Cardiac muscle cell (in vitro differentiated cells and primary cell): ENCODE results near the gene SLC39A8. TPM values are rescaled to one million over a fixed set of nuclear protein-coding genes. Genes with fewer than 3 reads are reported as not detected.

Source experiments
- DNase-seq, 2 donors: peaks; one replicate each; pipeline versions ENCODE4 v3.0.0 to v3.0.0-alpha.2; 2010 to 2017; ENCODE audit warnings: low read depth in 1 of 2, low spot score in 1 of 2
- H3K27ac ChIP-seq: fragments of 200-600 bp; sonication (generic); 2 replicates; pipeline ENCODE4 v1.5.1; 2016
- H3K27me3 ChIP-seq: fragments of 200-600 bp; sonication (generic); 2 replicates; pipeline ENCODE4 v1.6.0; 2016; ENCODE audit warnings: control low read depth
- H3K36me3 ChIP-seq: fragments of 200-600 bp; sonication (generic); 2 replicates; pipeline ENCODE4 v1.5.1; 2016; ENCODE audit warnings: control low read depth
- H3K4me1 ChIP-seq: fragments of 200-600 bp; sonication (generic); 2 replicates; pipeline ENCODE4 v1.8.1; 2017; ENCODE audit warnings: low read depth, mild to moderate bottlenecking, mixed run types
- H3K4me3 ChIP-seq: fragments of 200-600 bp; sonication (generic); 2 replicates; pipeline ENCODE4 v1.5.1; 2016; ENCODE audit warnings: mild to moderate bottlenecking
- H3K9me3 ChIP-seq: fragments of 200-600 bp; sonication (generic); 2 replicates; pipeline ENCODE4 v1.5.1; 2017; ENCODE audit warnings: low read depth, mild to moderate bottlenecking, control low read depth
- polyA plus RNA-seq: library from polyadenylated mRNA; unstranded; fragments of >200 nt; fragmentation: Nextera tagmentation; extraction: Ambion mirVana; gene quantifications from 2 replicates; pipeline ENCODE4 v1.2.1, GENCODE V29; 2016
- total RNA-seq: library from RNA; depleted of rRNA; stranded (reverse); fragments of >200 nt; gene quantifications from 2 replicates; pipeline ENCODE4 v1.2.3, GENCODE V29; 2016
- TF ChIP-seq, protein P1 (sequence below): IDR thresholded peaks from 2 replicates; pipeline ENCODE4 v1.5.1; 2012; ENCODE audit warnings: low read depth, mild to moderate bottlenecking, low read length

SLC39A8 gene
- total and polyA plus RNA-seq, 2 experiments from 2014 or later: 18.5 to 20.4 TPM

DNA sequence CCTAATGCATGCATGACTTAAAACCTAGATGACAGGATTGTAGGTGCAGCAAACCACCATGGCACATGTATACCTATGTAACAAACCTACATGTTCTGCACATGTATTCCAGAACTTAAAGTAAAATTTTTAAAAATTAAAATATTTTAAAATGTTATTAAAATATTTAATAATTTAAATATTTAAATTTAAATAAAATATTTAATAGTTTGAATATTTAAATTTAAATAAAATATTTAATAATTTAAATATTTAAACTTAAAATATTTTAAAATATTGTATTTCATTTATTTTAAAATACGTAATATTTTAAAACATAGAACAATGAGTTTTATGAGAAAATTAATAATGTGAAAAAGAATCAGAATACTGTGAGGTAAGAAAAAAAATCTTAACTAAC lies 117.9 kb downstream of the SLC39A8 start:
- no peak overlapping the region for H3K27ac ChIP-seq
- TF ChIP-seq, protein P1, sequence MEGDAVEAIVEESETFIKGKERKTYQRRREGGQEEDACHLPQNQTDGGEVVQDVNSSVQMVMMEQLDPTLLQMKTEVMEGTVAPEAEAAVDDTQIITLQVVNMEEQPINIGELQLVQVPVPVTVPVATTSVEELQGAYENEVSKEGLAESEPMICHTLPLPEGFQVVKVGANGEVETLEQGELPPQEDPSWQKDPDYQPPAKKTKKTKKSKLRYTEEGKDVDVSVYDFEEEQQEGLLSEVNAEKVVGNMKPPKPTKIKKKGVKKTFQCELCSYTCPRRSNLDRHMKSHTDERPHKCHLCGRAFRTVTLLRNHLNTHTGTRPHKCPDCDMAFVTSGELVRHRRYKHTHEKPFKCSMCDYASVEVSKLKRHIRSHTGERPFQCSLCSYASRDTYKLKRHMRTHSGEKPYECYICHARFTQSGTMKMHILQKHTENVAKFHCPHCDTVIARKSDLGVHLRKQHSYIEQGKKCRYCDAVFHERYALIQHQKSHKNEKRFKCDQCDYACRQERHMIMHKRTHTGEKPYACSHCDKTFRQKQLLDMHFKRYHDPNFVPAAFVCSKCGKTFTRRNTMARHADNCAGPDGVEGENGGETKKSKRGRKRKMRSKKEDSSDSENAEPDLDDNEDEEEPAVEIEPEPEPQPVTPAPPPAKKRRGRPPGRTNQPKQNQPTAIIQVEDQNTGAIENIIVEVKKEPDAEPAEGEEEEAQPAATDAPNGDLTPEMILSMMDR: no peak
- H3K4me3 ChIP-seq: no peak overlapping the region
- no peaks in the 10 kb centered on the region for H3K9me3 ChIP-seq
- no peak for DNase-seq
- H3K36me3 ChIP-seq: no peaks in the 10 kb centered on the region
- H3K4me1 ChIP-seq: no peaks in the 10 kb centered on the region
- no peaks in the 10 kb centered on the region for H3K27me3 ChIP-seq

DNA sequence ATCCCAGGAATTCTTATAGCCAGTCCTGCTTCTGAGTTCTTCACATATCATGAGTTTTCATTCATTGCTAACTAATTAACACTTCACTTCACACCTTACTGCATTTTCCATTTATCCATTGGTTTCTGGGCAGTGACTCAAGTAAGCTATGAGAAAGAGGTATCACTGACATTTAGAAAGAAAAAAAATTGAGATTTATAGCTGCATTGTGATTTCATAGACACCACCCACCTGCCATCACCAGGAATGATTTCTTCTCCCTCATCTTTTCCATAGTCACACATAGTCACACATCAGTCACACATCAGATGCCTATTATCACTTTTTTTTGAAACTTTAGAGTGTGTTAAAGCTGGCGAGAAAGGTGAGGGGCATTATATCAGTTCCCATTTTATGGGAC lies 121.8 kb downstream of the SLC39A8 start:
- Histone ChIP-seq H3K36me3 (no peaks in the 10 kb centered on the region), H3K9me3 (no peaks in the 10 kb centered on the region), H3K4me3 (no peak overlapping the region), H3K27ac (no peak overlapping the region), H3K4me1 (no peaks in the 10 kb centered on the region), H3K27me3 (no peaks in the 10 kb centered on the region)
- no peak for DNase-seq
- TF ChIP-seq, protein P1: no peak

DNA sequence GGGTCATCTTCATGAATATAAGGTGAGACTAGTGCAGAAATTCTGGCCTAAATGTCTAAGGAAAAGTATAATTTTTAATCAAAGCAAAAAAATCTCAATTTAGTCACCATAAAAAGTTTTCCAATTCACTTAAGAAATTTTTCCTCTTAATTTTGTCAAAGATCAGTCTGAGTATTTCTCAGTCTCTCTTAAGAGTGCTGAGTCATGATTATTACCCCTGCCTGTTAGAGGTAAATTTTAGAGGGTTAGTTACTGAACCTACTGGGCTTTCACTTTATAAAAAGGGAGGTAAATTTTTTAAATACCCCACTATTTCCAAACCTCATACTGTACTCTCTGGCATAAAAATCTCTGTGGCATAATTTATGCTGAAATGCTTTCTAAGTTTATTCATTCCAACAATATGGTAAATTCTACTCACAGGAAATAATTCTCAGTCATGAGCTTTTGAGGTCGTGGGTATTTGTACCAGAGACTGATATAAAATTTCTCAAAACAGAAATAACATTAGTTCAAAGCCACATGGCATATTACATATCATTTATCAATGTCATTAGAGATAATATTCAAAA lies 122.4 kb downstream of the SLC39A8 start:
- no peak for DNase-seq
- no peaks in the 10 kb centered on the region for H3K27me3 ChIP-seq
- H3K9me3 ChIP-seq: no peaks in the 10 kb centered on the region
- no peaks in the 10 kb centered on the region for H3K4me1 ChIP-seq
- H3K4me3 ChIP-seq: no peak overlapping the region
- no peak overlapping the region for H3K27ac ChIP-seq
- TF ChIP-seq, protein P1: no peak
- no peaks in the 10 kb centered on the region for H3K36me3 ChIP-seq

DNA sequence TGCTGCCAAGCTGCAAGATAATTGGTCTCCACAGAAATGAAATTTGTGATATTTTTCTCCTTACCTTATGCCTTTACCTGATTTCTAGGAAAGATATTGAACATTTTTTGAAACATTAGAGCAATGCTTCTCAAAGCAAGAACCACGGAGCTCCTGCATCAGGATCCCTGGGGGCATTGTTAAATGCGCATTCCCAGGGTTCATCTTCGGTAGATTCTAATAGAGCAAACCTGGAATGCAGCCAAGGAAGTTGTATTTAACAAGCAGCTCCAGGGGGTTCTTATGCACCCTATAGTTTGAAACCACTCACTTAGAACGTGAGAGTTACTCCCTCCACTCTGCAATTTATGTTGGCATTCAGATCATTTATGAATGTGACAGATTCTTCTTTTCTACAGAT lies 126.2 kb downstream of the SLC39A8 start:
- no peak overlapping the region for H3K4me3 ChIP-seq
- H3K27ac ChIP-seq: no peak overlapping the region
- no peaks in the 10 kb centered on the region for H3K4me1 ChIP-seq
- no peaks in the 10 kb centered on the region for H3K9me3 ChIP-seq
- no peak for DNase-seq
- H3K36me3 ChIP-seq: no peaks in the 10 kb centered on the region
- TF ChIP-seq, protein P1: no peak
- H3K27me3 ChIP-seq: no peaks in the 10 kb centered on the region

DNA sequence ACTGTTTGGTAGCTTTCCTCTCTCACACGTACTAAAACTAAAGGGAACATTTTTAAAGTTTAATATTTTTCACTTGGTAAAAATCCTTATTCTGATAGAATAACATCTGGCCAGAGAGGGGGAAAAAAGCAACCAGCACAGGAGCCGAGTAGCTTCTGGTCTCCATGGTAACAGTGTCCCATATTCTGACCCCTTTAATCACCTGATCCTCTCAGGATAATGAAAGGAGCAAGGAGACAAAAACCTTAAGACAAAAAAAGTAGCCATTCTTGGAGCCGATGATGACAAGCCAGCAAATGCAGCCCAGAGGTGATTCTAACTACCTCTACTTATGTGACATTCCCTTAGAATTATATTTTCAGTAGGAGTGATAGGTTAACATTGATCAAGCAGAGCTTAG lies 126.6 kb downstream of the SLC39A8 start:
- Histone ChIP-seq H3K4me3 (no peak overlapping the region), H3K36me3 (no peaks in the 10 kb centered on the region), H3K27me3 (no peaks in the 10 kb centered on the region), H3K4me1 (no peaks in the 10 kb centered on the region), H3K9me3 (no peaks in the 10 kb centered on the region), H3K27ac (no peak overlapping the region)
- TF ChIP-seq, protein P1: no peak
- DNase-seq: no peak
